Putamen (tissue), 1 donor: ENCODE data around the gene DYSF.
"Not testable (repeated sequence)": the region's sequence is repeated elsewhere in the genome, so short reads cannot be mapped to it uniquely, and the experiment has no call there.

Experiments used
- DNase-seq: peaks from one replicate; pipeline ENCODE4 v3.0.0-alpha.2; 2016; ENCODE audit warnings: low spot score

DYSF gene

DNA sequence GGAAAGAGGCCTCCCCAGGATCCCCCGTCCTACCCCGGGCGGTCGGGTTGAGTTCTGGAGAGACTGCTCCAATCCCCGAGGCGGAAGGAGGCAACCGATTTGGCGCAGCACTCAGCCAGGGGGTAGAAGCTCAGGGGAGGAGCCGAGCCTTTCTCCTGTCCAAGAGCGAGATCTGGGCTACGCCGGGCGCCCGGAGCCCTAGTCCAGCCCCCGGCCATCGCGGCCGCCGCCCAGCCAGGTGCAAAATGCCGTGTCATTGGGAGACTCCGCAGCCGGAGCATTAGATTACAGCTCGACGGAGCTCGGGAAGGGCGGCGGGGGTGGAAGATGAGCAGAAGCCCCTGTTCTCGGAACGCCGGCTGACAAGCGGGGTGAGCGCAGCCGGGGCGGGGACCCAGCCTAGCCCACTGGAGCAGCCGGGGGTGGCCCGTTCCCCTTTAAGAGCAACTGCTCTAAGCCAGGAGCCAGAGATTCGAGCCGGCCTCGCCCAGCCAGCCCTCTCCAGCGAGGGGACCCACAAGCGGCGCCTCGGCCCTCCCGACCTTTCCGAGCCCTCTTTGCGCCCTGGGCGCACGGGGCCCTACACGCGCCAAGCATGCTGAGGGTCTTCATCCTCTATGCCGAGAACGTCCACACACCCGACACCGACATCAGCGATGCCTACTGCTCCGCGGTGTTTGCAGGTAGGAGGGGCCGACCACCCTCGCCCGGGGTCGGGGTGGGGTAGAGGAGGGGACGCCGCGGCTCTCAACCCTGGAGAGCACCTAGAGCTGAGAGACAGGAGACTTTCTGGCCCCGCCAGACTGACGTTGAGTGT is at the start of gene DYSF:
DYSF (plus strand) TSS at position 158 of the 817 bp plus-strand sequence.
- no peak for DNase-seq

DNA sequence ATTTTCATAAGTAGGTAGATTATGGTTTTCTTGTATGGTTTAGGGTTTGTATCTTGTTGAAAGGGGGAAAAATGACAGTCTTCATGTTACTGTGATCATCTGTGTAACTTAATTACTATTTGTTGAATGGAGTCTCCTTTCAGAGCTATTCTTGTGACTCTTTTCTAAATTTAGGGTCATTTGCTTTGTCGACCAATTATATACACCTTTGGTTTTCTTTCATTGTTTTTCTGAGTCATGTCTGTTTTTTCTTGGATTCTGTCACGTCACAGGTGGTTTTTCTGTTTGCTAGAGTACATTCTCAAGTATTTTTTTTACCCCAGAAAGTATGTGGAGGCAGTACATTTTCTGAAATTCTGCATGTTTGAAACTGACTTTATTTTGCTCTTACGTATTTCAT is 43.8 kb upstream of the DYSF start:
- no peak for DNase-seq

DNA sequence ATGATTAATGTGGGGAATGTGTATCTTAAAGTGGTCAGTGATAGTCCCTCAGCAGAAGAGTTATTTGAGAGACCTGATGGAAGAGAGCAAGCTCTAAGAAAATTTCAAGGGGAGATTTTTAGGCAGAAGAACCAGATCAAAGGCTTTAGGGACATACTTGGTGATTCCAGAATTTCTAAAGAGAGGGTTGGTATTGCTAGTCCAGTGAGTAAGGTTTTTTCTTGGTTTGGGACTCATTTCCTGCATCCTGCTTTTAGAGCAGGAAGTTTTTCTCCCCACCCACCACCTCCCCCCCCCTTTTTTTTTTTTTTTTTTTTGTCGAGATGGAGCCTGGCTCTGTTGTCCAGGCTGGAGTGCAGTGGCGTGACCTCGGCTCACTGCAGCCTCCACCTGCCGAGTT is 42.7 kb upstream of the DYSF start:
- no peak for DNase-seq

DNA sequence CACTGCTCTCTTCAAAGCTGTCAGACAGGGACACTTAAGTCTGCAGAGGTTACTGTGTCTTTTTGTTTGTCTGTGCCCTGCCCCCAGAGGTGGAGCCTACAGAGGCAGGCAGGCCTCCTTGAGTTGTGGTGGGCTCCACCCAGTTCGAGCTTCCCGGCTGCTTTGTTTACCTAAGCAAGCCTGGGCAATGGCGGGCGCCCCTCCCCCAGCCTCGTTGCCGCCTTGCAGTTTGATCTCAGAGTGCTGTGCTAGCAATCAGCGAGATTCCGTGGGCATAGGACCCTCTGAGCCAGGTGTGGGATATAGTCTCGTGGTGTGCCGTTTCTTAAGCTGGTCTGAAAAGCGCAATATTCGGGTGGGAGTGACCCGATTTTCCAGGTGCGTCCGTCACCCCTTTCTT is 36.5 kb upstream of the DYSF start:
- not testable (repeated sequence) for DNase-seq

DNA sequence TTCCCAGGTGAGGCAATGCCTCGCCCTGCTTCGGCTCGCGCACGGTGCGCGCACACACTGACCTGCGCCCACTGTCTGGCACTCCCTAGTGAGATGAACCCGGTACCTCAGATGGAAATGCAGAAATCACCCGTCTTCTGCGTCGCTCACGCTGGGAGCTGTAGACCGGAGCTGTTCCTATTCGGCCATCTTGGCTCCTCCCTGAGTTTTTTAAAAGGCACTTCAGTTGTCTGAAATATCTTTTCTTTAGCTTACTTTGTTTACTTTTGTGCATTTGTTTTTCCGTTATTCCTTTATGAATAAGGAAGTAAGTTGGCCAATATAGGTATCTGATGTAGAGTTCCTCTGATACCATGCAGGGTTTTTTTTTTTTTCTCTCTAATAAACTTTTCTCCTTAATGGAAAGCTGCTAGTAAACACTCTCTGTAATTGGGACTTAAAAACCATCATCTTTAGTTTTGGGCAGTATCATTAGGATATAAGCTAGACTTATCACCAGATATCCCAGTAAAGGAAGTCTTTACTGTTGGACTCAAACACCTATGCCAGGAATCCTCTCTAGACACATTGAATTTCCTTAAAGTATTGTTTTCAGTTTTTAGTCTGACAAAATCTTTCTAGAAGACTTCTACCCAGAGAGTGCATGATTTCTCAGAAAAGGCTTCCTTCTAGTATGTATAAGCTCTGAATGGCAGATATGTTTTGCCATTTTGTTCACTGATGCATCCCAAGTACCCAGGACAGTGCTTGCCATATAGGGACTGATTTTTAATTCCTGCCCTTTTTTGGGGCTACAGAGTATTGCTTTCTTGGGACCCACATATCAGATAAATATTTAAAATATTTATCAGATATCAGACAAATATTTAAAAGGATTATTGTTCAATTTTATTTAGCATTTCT is 35.8 kb upstream of the DYSF start:
- DNase-seq, result no peak

DNA sequence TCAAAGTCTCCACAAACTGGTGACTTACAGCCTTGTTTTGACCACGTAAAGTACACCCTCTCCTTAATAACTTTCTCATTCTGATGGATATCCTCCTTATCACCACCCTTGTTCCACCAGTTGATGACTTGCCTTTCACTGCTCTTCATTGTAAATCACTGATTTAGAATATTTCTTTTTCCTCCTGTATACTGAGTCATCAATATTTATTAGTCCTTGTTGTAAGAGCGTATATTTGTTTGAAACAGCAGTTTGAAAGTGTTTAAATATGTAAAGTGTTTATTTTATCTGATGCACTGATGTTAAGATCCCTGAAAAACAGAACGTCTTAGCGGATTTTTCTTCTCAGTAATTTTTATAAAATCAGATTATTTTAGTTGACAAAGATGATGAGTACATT is 34.2 kb upstream of the DYSF start:
- no peak for DNase-seq

DNA sequence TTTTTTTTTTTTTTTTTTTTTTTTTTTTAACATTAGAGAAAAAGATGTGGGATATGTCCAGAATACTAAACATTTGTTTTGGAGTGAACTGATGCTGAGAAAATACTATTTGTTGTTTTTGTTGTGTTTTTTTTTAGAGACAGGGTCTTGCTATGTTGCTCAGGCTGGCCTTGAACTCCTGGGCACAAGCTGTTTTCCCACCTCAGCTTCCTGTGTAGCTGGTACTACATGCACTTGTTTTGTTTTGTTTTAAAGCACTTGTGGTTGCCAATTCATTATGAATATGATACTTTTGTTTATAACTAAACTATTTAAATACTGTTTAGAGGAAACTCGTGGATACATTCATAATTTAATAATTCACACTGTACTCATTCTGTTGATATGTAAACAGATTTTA is 33.4 kb upstream of the DYSF start:
- no peak for DNase-seq

DNA sequence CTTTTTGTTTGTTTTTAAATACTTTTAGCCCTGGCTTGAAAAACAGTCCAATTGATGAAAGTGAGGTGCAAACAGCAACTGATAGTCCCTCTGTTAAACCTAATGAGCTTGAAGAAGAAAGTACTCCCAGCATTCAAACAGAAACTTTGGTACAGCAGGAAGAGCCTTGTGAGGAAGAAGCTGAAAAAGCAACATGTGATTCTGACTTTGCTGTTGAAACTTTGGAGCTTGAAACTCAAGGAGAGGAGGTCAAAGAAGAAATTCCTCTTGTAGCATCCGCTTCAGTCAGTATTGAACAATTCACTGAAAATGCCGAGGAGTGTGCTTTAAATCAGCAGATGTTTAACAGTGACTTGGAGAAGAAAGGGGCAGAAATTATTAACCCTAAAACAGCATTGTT is 30.6 kb upstream of the DYSF start:
- no peak for DNase-seq

DNA sequence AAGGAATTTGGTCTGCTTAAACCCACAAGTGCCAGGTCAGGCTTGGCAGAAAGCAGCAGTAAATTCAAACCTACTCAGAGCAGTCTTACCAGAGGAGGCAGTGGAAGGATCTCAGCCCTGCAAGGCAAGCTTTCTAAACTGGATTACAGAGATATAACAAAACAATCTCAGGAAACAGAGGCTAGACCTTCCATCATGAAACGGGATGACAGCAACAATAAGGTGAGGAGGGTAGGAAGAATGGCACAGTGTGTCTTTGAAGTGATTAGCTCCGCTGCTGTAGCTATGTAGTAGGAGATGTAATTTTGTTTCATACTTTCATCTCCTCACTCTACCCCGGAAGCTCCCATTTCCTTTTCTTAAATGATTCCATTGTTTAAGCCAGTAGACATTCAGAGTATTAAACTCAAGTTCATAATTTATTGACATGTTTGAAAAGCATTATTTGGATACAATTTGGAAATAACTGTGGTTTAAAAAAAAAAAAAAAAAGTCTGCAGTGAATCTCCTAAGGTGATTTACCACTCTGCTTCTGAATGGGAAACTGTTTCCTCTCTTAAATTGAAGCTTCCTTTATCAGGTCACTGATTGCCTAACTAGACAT is 29.4 kb upstream of the DYSF start:
- peak; percentile 2 for DNase-seq

DNA sequence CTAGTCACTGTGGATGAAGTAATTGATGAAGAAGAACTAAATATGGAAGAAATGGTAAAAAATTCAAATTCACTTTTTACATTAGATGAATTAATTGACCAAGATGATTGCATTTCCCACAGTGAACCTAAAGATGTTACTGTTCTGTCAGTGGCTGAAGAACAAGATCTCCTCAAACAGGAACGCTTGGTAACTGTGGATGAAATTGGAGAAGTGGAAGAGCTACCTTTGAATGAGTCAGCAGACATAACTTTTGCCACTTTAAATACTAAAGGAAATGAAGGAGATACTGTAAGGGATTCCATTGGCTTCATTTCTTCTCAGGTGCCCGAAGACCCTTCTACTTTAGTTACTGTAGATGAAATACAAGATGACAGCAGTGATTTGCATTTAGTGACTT is 26.6 kb upstream of the DYSF start:
- DNase-seq, result no peak

DNA sequence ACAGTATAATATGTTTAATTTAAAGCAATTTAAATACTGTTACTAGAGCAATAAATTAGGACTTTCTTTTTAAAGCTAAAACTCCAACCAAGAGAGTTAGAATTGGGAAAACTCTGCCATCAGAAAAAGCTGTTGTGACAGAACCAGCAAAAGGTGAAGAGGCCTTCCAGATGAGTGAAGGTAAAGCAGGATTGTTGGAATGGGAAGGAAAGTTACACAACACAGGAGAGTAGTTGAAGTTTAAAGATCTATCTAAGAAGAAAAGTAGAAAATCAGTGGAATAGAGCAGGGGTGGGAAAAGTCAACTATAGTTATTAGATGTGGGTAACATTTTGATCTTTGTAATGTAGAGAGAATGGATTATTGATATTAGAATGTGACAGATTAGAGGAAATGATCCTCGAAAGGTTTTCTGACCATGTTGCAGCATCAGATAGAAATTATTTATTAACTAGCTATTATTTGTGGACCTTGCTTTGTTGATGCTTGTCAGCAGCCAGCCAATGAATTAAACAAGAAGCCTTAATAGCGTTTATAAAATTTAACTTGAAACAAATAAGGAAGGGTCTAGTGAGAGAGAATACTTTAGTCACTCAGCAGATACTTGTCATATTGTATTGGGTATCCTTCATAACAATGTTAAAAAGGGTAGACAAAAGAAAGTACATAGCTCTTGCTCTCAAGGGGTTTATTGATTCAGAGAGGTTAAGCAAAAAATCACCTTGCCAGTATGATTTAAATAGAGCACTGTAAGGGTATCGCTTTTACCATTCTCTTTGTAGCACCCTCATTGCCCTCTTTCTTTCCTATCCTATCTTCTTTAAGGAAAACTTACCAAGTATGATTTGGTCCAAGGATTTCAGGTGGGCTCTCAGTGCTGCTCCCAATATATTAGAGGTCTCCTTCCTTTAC is 24.6 kb upstream of the DYSF start:
- DNase-seq, result no peak

DNA sequence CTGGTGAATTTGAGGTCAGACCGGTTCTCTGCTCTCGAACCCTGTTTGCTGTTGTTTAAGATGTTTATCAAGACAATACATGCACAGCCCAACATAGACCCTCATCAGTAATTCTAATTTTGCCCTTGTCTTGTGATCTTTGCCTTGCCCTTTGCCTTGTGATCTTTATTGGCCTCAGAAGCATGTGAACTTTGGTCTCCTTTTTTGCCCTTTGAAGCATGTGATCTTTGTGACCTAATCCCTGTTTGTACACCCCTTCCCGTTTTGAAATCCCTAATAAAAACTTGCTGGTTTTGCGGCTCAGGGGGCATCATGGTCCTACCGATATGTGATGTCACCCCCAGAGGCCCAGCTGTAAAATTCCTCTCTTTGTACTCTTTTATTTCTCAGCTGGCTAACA is 8.2 kb upstream of the DYSF start:
- DNase-seq, result not testable (repeated sequence)

DNA sequence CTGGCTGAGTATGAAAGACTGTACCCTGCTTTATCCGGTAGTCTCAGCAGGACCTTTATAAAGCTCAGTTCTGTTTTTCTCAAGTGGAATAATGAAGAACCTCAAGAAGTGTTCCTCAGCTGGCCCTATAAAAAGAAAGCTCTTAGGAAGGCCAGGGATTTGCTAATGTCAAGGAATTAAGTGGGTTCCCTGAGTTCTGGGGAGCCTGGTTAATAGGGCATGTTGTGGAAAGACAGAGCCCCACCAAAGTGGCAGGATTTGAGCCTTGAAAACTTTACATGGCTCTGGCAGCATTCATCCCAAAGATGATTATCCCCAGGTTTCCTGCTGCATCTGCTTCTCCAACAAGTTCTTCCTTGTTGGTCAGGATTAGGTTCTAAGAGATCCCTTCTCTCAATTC is 6.9 kb upstream of the DYSF start:
- DNase-seq, result no peak

DNA sequence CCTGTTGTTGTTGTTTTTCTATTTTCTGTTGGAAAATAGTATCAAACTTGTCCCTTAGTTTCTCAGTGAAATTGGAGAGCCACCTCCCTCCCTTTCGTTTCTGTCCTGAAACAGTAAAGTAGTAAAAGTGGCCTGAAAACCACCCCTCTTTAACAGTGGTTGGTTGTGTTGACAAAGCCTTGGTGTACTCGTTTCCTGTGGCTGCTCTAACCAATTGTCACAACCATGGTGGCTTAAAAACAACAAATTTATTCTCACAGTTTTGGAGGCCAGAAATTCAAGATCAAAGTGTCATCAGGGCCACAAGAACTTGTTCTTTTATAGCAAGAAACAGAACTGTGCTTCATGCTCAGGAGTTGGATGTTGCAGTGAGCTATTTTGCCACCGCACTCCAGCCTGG is 4.0 kb upstream of the DYSF start:
- DNase-seq, result no peak

DNA sequence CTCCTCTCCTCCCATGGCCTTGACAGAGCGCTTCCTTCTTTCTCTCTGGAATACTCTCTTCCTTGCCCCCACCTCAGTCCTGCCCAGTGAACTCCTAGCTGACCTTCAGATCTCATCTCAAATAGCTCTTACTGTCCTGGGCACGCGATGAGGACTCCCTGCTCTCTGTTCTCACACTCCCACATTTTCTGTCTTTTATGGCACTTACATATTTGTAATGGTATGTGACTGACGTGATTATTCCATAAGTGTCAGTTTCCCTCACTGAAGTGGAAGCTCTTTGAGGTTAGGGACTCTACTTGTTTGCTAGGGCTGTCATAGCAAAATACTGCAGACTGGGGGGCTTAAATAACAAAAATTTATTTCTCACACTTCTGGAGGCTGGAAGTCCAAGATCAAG is 1.7 kb upstream of the DYSF start:
- DNase-seq, result no peak

DNA sequence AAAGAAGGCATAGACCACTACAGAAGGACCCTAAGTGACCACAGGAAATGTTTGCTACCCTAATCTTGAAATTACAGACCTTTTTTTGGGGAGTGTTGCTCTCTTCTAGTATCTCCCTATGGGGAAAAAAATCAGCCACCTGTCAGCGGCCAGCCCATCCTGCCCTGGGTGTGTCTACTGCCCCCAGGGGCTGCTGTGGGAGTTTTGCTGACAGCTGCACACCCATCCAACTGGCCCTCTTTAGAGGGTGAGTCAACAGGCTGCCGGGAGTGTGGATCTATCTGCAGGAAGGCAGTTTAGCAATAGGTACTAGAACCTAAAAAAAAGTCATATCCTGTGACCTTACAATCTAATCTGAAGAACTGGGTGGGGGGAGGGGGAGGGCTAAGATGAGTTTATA is 796 bp upstream of the DYSF start:
- DNase-seq, result no peak

DNA sequence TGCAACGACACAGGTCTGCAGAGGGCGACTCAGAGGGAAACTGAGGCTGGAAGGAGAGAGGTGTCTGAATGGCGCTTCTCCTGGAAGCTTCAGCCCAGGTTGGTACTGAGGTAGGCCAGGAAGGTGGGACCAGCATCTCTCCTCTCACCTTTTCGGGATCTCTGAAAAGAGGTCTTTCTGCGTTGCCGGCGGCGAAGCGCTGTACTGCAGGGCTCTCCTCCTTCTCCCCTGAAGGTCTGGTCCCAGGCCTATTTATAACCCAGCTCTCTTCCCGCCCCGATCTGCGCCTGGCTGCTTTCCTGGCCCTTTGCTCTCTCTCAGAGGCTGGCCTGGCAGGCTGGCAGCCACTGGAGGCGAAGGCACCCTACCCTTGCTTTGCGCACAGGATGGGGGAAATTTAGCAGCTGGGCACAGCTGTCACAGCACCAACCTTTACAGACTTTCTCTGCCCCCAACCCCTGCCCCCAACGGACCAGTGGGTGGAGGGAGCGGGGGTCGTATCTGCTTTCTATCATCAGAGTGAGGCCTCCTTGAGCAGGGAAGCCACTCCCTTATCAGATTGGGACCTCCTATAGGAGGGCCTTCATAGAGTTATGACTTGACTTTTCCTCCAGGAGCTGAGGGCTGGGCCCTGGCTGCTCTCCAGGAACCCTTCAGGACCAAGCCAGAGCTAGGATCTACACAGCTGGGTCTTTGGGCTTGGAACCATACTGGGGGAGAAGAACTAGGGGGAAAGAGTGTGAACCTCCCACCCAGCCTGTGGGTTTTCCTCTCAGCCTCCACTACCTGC is 1.1 kb downstream of the DYSF start:
- DNase-seq, result no peak

DNA sequence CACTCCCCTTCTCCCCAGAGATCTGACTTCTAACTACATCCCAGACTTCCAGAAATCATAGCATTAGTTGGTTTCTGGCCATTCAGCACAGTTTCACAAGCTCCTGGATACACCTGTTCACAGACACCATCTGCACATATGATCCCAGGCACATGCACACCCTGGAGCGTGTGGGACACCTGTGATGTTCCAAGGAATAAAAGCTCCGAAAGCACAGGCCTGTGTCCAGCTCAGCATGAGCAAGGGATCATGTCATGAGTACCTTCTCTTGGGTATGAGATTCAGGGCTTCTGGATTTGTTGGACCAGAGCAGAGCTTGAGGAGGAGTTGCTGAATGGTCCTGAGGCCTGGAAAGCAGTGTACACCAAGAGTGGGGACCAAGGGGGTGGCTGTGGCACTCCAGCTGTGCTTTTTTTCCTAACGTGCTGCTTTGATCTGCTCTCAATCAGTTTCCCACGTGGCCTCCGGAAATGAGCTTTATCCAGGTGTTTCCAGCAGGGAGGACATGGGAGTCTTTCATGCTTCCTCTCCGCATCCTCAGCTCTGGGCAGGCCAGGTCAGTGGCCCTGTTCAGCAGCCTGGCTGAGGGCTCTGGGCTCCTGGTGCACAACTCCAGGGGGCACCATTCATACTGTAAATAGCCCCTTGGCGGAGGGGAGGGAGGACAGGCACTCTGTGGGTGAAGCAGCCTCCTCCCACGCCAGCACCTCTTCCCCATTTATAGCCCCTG is 1.8 kb downstream of the DYSF start:
- DNase-seq, result no peak

DNA sequence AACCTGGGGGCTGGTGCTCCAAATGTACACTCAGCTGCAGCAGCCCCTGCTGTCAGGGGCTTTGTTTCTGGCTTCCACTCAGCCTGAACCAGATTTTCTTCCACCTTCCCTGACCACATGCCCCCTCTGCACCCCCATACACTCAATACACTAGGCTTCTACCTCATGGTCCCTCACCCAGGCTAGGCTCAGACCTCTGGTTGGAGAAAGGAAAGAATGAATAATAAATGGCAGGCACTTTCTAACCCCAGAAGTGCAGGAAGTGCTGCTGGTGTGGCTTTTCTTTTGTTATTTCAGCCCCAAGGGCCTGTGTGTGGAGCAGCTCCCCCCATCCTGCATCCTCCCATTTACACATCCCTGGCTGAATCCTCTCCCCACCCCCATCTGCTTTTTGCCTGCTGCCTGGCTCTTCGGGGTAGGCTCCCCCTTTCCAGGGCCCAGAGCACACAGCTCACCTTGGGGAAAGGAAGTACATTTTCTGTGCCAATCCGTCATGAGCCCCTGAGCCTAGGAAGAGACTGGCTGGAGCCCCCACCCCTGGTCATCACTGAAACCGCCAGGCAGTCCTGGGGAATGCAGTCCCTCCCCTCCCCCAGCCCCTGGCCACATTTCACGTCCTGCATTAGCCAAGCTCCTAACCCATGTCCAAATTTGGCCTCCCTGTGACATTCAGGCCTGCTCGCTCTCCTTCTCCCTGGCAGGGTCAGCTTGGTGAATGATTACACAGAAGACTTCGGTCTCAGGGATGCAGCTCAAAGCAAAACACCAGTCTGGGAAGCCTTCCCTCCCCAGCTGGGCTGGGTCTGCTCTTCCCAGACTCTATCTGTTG is 2.6 kb downstream of the DYSF start:
- DNase-seq, result no peak
